ENCODE results near the gene GLRA3.

DNA sequence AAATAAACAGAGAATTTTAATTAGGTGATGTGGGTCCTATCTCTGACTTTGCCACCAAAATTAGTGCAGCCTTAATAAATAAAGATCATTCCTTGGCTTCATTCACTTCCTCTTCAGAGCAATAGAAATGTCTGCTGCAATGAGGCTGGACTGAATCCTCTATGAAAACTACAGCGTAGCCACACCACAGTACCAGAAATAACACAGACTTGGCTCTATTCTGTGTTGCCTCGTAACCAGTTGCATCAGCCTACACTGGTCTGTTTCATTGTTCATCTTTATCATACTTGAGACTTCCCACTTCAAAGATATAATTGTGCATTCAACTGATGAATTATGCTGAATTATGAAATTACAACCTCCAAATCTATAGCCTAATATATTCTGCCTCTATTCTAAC is 15.8 kb downstream of the GLRA3 start:
- TF ChIP-seq, protein P1, sequence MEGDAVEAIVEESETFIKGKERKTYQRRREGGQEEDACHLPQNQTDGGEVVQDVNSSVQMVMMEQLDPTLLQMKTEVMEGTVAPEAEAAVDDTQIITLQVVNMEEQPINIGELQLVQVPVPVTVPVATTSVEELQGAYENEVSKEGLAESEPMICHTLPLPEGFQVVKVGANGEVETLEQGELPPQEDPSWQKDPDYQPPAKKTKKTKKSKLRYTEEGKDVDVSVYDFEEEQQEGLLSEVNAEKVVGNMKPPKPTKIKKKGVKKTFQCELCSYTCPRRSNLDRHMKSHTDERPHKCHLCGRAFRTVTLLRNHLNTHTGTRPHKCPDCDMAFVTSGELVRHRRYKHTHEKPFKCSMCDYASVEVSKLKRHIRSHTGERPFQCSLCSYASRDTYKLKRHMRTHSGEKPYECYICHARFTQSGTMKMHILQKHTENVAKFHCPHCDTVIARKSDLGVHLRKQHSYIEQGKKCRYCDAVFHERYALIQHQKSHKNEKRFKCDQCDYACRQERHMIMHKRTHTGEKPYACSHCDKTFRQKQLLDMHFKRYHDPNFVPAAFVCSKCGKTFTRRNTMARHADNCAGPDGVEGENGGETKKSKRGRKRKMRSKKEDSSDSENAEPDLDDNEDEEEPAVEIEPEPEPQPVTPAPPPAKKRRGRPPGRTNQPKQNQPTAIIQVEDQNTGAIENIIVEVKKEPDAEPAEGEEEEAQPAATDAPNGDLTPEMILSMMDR (IDR thresholded peaks at IDR 0.05), result no peak
- TF ChIP-seq POLR2A (IDR thresholded peaks at IDR 0.05), result no peak
